GM23338 (cell line): ENCODE results near the gene ACP3. TPM values are rescaled to one million over a fixed set of nuclear protein-coding genes. Genes with fewer than 3 reads are reported as not detected.

Experiments used
- ATAC-seq: fragments of 200-7000 bp; cut with Tn5 transposase; 3 replicates; pipeline ENCODE4 v1.9.1; 2020
- DNase-seq: peaks from one replicate; pipeline ENCODE4 v3.0.0-alpha.2; 2015; ENCODE audit warnings: low spot score
- H2AFZ ChIP-seq: fragments of 200-600 bp; sonication (generic); 2 replicates; pipeline ENCODE4 v1.8.0; 2016; ENCODE audit warnings: antibody characterized with exemption, mild to moderate bottlenecking, moderate library complexity
- H3F3A ChIP-seq: fragments of 200-600 bp; sonication (generic); replicated peaks from 2 replicates; pipeline ENCODE4 v1.8.0; 2017; ENCODE audit warnings: antibody characterized with exemption, mixed run types, low read depth
- H3K27ac ChIP-seq: fragments of 200-600 bp; sonication (generic); 2 replicates; pipeline ENCODE4 v1.6.1; 2016; ENCODE audit warnings: low read depth
- H3K27me3 ChIP-seq: fragments of 200-600 bp; sonication (generic); 2 replicates; pipeline ENCODE4 v1.8.0; 2016; ENCODE audit warnings: mild to moderate bottlenecking, mixed run types, moderate library complexity; ENCODE audit not compliant: insufficient read depth
- H3K36me3 ChIP-seq: fragments of 200-600 bp; sonication (generic); 2 replicates; pipeline ENCODE4 v1.8.0; 2016; ENCODE audit warnings: mild to moderate bottlenecking; ENCODE audit not compliant: insufficient read depth
- H3K4me1 ChIP-seq: fragments of 200-600 bp; sonication (generic); 2 replicates; pipeline ENCODE4 v1.8.0; 2016; ENCODE audit warnings: mild to moderate bottlenecking, moderate library complexity; ENCODE audit not compliant: insufficient read depth
- H3K4me2 ChIP-seq: fragments of 200-600 bp; sonication (generic); 2 replicates; pipeline ENCODE4 v1.7.1; 2017; ENCODE audit warnings: mixed run types
- H3K4me3 ChIP-seq: fragments of 200-600 bp; sonication (generic); 2 replicates; pipeline ENCODE4 v1.6.1; 2016; ENCODE audit warnings: mixed run types
- H3K79me2 ChIP-seq: fragments of 200-600 bp; sonication (generic); replicated peaks from 2 replicates; pipeline ENCODE4 v1.8.0; 2017; ENCODE audit warnings: mild to moderate bottlenecking; ENCODE audit not compliant: insufficient read depth
- H3K9me2 ChIP-seq: fragments of 200-600 bp; sonication (generic); 2 replicates; pipeline ENCODE4 v1.8.0; 2017; ENCODE audit not compliant: insufficient read depth
- H4K20me1 ChIP-seq: fragments of 200-600 bp; sonication (generic); replicated peaks from 2 replicates; pipeline ENCODE4 v1.8.0; 2017; ENCODE audit warnings: mild to moderate bottlenecking; ENCODE audit not compliant: insufficient read depth
- H3K27ac Mint-ChIP-seq: 2 replicates; pipeline ENCODE4 v1.8.0; 2020; ENCODE audit warnings: inconsistent platforms, mild to moderate bottlenecking, moderate library complexity, mixed read lengths
- H3K27me3 Mint-ChIP-seq: 3 replicates; pipeline ENCODE4 v1.8.0; 2022; ENCODE audit warnings: low read depth, mild to moderate bottlenecking, moderate library complexity, mixed read lengths, inconsistent platforms; ENCODE audit not compliant: insufficient read depth, poor library complexity
- H3K36me3 Mint-ChIP-seq: 3 replicates; pipeline ENCODE4 v1.8.0; 2021; ENCODE audit warnings: low read depth, mild to moderate bottlenecking, inconsistent platforms, moderate library complexity, mixed read lengths
- H3K4me1 Mint-ChIP-seq: 3 replicates; pipeline ENCODE4 v1.8.0; 2020; ENCODE audit warnings: mild to moderate bottlenecking, inconsistent platforms, mixed read lengths
- H3K4me3 Mint-ChIP-seq: 3 replicates; pipeline ENCODE4 v1.8.0; 2021; ENCODE audit warnings: moderate library complexity, mild to moderate bottlenecking, inconsistent platforms, mixed read lengths
- H3K9me3 Mint-ChIP-seq: 3 replicates; pipeline ENCODE4 v1.8.0; 2020; ENCODE audit warnings: moderate library complexity, mild to moderate bottlenecking, inconsistent platforms, mixed read lengths
- CREB1 ChIP-seq: fragments of 250-450 bp; sonication (Bioruptor Pico); IDR thresholded peaks from 2 replicates; pipeline ENCODE4 v1.5.0; 2020; ENCODE audit warnings: low read depth, mild to moderate bottlenecking, moderate library complexity
- ETS1 ChIP-seq: IDR thresholded peaks from 2 replicates; pipeline ENCODE4 v1.6.1; 2016; ENCODE audit warnings: antibody characterized with exemption
- EZH2 ChIP-seq: fragments of 200-600 bp; sonication (generic); IDR thresholded peaks from one replicate; pipeline ENCODE4 v1.8.0; 2017; ENCODE audit warnings: antibody characterized with exemption, mild to moderate bottlenecking, low read depth; ENCODE audit not compliant: unreplicated experiment
- EZH2phosphoT487 ChIP-seq: fragments of 200-600 bp; sonication (generic); IDR thresholded peaks from one replicate; pipeline ENCODE4 v1.8.1; 2018; ENCODE audit warnings: antibody characterized with exemption; ENCODE audit not compliant: unreplicated experiment
- JUNB ChIP-seq: IDR thresholded peaks from one replicate; pipeline ENCODE4 v1.6.1; 2016; ENCODE audit warnings: antibody characterized with exemption; ENCODE audit not compliant: unreplicated experiment
- NANOG ChIP-seq: IDR thresholded peaks from 2 replicates; pipeline ENCODE4 v1.6.1; 2016; ENCODE audit warnings: antibody characterized with exemption, borderline replicate concordance
- POLR2AphosphoS5 ChIP-seq: IDR thresholded peaks from 2 replicates; pipeline ENCODE4 v1.6.1; 2016; ENCODE audit warnings: antibody characterized with exemption, low read depth
- STAT1 ChIP-seq: IDR thresholded peaks from one replicate; pipeline ENCODE4 v1.6.1; 2016; ENCODE audit warnings: antibody characterized with exemption; ENCODE audit not compliant: unreplicated experiment
- polyA plus RNA-seq: library from polyadenylated mRNA; unstranded; fragments of >200 nt; fragmentation: Nextera tagmentation; extraction: Ambion mirVana; gene quantifications from 2 replicates; pipeline ENCODE4 v1.2.1, GENCODE V29; 2016
- total RNA-seq: library from RNA; depleted of rRNA; stranded (reverse); fragments of >200 nt; shearing (Covaris generic); gene quantifications from 2 replicates; pipeline ENCODE4 v1.2.3, GENCODE V29; 2014
- TF ChIP-seq, protein P1 (sequence below), 2 experiments: fragments of 200-600 bp in 1 of 2; sonication (generic) in 1 of 2; conservative IDR thresholded peaks; 2 replicates each; pipeline versions ENCODE4 v1.5.1 to v1.6.1; 2016 to 2017; ENCODE audit warnings: antibody characterized with exemption in 2 of 2, low read depth in 2 of 2, mild to moderate bottlenecking in 2 of 2, moderate library complexity in 1 of 2
- TF ChIP-seq, protein P2 (sequence below): fragments of 250-450 bp; sonication (Bioruptor Pico); IDR thresholded peaks from 2 replicates; pipeline ENCODE4 v1.5.0; 2020; ENCODE audit warnings: mild to moderate bottlenecking, moderate library complexity

Gene ACP3
- total and polyA plus RNA-seq, 2 experiments from 2014 or later, result 1.1 to 3.5 TPM

GRCh38 chr3:132350814-132351213 is 33.6 kb downstream of the ACP3 start (continued):
- TF ChIP-seq, protein P1, sequence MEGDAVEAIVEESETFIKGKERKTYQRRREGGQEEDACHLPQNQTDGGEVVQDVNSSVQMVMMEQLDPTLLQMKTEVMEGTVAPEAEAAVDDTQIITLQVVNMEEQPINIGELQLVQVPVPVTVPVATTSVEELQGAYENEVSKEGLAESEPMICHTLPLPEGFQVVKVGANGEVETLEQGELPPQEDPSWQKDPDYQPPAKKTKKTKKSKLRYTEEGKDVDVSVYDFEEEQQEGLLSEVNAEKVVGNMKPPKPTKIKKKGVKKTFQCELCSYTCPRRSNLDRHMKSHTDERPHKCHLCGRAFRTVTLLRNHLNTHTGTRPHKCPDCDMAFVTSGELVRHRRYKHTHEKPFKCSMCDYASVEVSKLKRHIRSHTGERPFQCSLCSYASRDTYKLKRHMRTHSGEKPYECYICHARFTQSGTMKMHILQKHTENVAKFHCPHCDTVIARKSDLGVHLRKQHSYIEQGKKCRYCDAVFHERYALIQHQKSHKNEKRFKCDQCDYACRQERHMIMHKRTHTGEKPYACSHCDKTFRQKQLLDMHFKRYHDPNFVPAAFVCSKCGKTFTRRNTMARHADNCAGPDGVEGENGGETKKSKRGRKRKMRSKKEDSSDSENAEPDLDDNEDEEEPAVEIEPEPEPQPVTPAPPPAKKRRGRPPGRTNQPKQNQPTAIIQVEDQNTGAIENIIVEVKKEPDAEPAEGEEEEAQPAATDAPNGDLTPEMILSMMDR (conservative IDR thresholded peaks at IDR 0.05; ENCODE audit: low read depth in 2 of 2), result no peak
- TF ChIP-seq POLR2AphosphoS5, result no peak

GRCh38 chr3:132351222-132351806 is 34.1 kb downstream of the ACP3 start:
- H3K4me1 Mint-ChIP-seq, result peaks cover 26% of the 10 kb centered on the region
- no peaks in the 10 kb centered on the region for H3K9me3 Mint-ChIP-seq
- H3K27me3 Mint-ChIP-seq, result no peaks in the 10 kb centered on the region
- peak overlapping the region; percentile 1; the same call in 1 of the 3 replicates for H3K4me3 Mint-ChIP-seq
- H3K4me1 ChIP-seq, result peaks cover 16% of the 10 kb centered on the region
- no peaks in the 10 kb centered on the region for H3K79me2 ChIP-seq
- H3K27me3 ChIP-seq, result no peaks in the 10 kb centered on the region
- H4K20me1 ChIP-seq, result no peaks in the 10 kb centered on the region
- no peak overlapping the region for H3K4me3 ChIP-seq
- ATAC-seq (peak; percentile 80), DNase-seq (peak; percentile 51)
- H3F3A ChIP-seq, result no peaks in the 10 kb centered on the region
- peak overlapping the region; percentile 3; the same call in 1 of the 2 replicates for H3K27ac ChIP-seq
- no peaks in the 10 kb centered on the region for H3K36me3 ChIP-seq
- H3K27ac Mint-ChIP-seq, result peak overlapping the region; percentile 29
- H3K4me2 ChIP-seq, result peak overlapping the region; percentile 25
- TF ChIP-seq STAT1 (no peak), EZH2 (no peak), POLR2AphosphoS5 (no peak), NANOG (0 out of 2 replicates have a peak, but pooled peaks have one; percentile 4), ETS1 (no peak), CREB1 (CRISPR knock-in tag) (no peak), JUNB (no peak), EZH2phosphoT487 (no peak)
- TF ChIP-seq, protein P1 (conservative IDR thresholded peaks at IDR 0.05; ENCODE audit: low read depth in 2 of 2), result no peak
- TF ChIP-seq, protein P2, sequence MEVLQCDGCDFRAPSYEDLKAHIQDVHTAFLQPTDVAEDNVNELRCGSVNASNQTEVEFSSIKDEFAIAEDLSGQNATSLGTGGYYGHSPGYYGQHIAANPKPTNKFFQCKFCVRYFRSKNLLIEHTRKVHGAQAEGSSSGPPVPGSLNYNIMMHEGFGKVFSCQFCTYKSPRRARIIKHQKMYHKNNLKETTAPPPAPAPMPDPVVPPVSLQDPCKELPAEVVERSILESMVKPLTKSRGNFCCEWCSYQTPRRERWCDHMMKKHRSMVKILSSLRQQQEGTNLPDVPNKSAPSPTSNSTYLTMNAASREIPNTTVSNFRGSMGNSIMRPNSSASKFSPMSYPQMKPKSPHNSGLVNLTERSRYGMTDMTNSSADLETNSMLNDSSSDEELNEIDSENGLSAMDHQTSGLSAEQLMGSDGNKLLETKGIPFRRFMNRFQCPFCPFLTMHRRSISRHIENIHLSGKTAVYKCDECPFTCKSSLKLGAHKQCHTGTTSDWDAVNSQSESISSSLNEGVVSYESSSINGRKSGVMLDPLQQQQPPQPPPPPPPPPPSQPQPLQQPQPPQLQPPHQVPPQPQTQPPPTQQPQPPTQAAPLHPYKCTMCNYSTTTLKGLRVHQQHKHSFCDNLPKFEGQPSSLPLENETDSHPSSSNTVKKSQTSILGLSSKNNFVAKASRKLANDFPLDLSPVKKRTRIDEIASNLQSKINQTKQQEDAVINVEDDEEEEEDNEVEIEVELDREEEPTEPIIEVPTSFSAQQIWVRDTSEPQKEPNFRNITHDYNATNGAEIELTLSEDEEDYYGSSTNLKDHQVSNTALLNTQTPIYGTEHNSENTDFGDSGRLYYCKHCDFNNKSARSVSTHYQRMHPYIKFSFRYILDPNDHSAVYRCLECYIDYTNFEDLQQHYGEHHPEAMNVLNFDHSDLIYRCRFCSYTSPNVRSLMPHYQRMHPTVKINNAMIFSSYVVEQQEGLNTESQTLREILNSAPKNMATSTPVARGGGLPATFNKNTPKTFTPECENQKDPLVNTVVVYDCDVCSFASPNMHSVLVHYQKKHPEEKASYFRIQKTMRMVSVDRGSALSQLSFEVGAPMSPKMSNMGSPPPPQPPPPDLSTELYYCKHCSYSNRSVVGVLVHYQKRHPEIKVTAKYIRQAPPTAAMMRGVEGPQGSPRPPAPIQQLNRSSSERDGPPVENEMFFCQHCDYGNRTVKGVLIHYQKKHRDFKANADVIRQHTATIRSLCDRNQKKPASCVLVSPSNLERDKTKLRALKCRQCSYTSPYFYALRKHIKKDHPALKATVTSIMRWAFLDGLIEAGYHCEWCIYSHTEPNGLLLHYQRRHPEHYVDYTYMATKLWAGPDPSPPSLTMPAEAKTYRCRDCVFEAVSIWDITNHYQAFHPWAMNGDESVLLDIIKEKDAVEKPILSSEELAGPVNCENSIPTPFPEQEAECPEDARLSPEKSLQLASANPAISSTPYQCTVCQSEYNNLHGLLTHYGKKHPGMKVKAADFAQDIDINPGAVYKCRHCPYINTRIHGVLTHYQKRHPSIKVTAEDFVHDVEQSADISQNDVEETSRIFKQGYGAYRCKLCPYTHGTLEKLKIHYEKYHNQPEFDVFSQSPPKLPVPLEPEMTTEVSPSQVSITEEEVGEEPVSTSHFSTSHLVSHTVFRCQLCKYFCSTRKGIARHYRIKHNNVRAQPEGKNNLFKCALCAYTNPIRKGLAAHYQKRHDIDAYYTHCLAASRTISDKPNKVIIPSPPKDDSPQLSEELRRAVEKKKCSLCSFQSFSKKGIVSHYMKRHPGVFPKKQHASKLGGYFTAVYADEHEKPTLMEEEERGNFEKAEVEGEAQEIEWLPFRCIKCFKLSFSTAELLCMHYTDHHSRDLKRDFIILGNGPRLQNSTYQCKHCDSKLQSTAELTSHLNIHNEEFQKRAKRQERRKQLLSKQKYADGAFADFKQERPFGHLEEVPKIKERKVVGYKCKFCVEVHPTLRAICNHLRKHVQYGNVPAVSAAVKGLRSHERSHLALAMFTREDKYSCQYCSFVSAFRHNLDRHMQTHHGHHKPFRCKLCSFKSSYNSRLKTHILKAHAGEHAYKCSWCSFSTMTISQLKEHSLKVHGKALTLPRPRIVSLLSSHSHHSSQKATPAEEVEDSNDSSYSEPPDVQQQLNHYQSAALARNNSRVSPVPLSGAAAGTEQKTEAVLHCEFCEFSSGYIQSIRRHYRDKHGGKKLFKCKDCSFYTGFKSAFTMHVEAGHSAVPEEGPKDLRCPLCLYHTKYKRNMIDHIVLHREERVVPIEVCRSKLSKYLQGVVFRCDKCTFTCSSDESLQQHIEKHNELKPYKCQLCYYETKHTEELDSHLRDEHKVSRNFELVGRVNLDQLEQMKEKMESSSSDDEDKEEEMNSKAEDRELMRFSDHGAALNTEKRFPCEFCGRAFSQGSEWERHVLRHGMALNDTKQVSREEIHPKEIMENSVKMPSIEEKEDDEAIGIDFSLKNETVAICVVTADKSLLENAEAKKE (CRISPR knock-in tag), result peak; percentile 69
- H3K36me3 Mint-ChIP-seq, result no peaks in the 10 kb centered on the region
- H2AFZ ChIP-seq, result peak overlapping the region; percentile 29; the same call in 1 of the 2 replicates
- no peaks in the 10 kb centered on the region for H3K9me2 ChIP-seq
